Measurements from ENCODE around the gene GCK. TPM values are rescaled to one million over a fixed set of nuclear protein-coding genes. Genes with fewer than 3 reads are reported as not detected.

Gene GCK
- total RNA-seq, 1 experiment from 2014 or later = not detected

GRCh38 chr7:44096326-44096881 lies 92.8 kb downstream of the GCK start:
- no peaks in the 10 kb centered on the region for H3K9me3 ChIP-seq (ENCODE audit: low read length)
- no peaks in the 10 kb centered on the region for H3F3A ChIP-seq (ENCODE audit: low read length, unreplicated experiment)
- intact Hi-C loops (cut with micrococcal nuclease) = no loop called here
- H3K9me2 ChIP-seq (replicated peaks; ENCODE audit: low read length) = no peaks in the 10 kb centered on the region
- ATAC-seq (no peak), DNase-seq (no peak)
- no peak overlapping the region for H3K4me2 ChIP-seq (ENCODE audit: low read length)
- POLR2A ChIA-PET (ENCODE audit: unreplicated experiment) = no interaction called here
- CTCF ChIA-PET = interaction anchor here (0.5 kb wide), 1 partner anchor 28 kb away, joined by 6 read pairs; no protein-coding TSS in a partner anchor
- no TSS peak for BruUV-seq (replicated peaks)
- H3K27ac ChIP-seq (ENCODE audit: low read length) = no peak overlapping the region
- H3K36me3 ChIP-seq (ENCODE audit: low read depth, low read length) = no peaks in the 10 kb centered on the region
- no peak overlapping the region for H3K4me3 ChIP-seq (ENCODE audit: low read length)
- H4K20me1 ChIP-seq (ENCODE audit: low read length) = no peaks in the 10 kb centered on the region
- no peak overlapping the region for H2AFZ ChIP-seq (ENCODE audit: low read length)
- no peak overlapping the region for H3K9ac ChIP-seq (ENCODE audit: low read length)
- no peaks in the 10 kb centered on the region for H3K79me2 ChIP-seq (ENCODE audit: low read length)
- H3K27me3 ChIP-seq (ENCODE audit: low read length) = no peaks in the 10 kb centered on the region
- no peaks in the 10 kb centered on the region for H3K4me1 ChIP-seq (ENCODE audit: insufficient read depth, low read length)
- TF ChIP-seq EZH2 (IDR thresholded peaks at IDR 0.05; ENCODE audit: low read length, unreplicated experiment) (no peak), EZH2phosphoT487 (IDR thresholded peaks at IDR 0.05; ENCODE audit: borderline replicate concordance, low read length) (no peak), CTCF (conservative IDR thresholded peaks at IDR 0.05; ENCODE audit: low read depth, low read length) (no peak)

DNA sequence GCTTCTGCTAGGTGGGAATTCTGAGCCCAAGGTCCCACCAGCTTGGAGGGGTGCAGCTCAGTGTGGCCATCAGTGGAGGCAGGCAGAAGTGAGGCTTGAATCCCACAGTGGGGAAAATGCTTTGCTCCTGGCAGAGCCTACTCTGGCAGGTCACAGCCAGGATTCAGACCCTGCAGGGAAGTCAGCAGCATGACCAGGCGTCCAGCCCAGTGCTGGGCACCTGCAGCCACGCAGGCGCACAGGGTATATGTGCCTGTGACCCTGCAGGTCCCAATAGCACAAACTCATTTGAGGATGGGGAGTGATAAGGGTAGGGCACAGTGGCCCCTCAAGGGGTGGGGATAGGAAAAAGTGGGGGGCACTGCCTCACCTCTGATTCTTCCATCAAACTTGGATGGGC lies 93.5 kb downstream of the GCK start:
- ChIA-PET CTCF (interaction anchor here (0.5 kb wide), 1 partner anchor 29 kb away, joined by 6 read pairs; no protein-coding TSS in a partner anchor), POLR2A (ENCODE audit: unreplicated experiment) (no interaction called here)
- Histone ChIP-seq H3K79me2 (ENCODE audit: low read length) (no peaks in the 10 kb centered on the region), H3K9me2 (replicated peaks; ENCODE audit: low read length) (no peaks in the 10 kb centered on the region), H3F3A (ENCODE audit: low read length, unreplicated experiment) (no peaks in the 10 kb centered on the region), H3K4me3 (ENCODE audit: low read length) (no peak overlapping the region), H3K4me2 (ENCODE audit: low read length) (no peak overlapping the region), H3K27me3 (ENCODE audit: low read length) (no peaks in the 10 kb centered on the region), H2AFZ (ENCODE audit: low read length) (no peak overlapping the region), H3K9ac (ENCODE audit: low read length) (no peak overlapping the region), H3K4me1 (ENCODE audit: insufficient read depth, low read length) (no peaks in the 10 kb centered on the region), H3K36me3 (ENCODE audit: low read depth, low read length) (no peaks in the 10 kb centered on the region), H3K27ac (ENCODE audit: low read length) (no peak overlapping the region), H3K9me3 (ENCODE audit: low read length) (no peaks in the 10 kb centered on the region), H4K20me1 (ENCODE audit: low read length) (no peaks in the 10 kb centered on the region)
- intact Hi-C loops (cut with micrococcal nuclease) = no loop called here
- BruUV-seq (replicated peaks) = no TSS peak
- no peak for ATAC-seq
- DNase-seq = no peak
- no peak for TF ChIP-seq EZH2 (IDR thresholded peaks at IDR 0.05; ENCODE audit: low read length, unreplicated experiment)
- no peak for TF ChIP-seq CTCF (conservative IDR thresholded peaks at IDR 0.05; ENCODE audit: low read depth, low read length)
- TF ChIP-seq EZH2phosphoT487 (IDR thresholded peaks at IDR 0.05; ENCODE audit: borderline replicate concordance, low read length) = no peak

DNA sequence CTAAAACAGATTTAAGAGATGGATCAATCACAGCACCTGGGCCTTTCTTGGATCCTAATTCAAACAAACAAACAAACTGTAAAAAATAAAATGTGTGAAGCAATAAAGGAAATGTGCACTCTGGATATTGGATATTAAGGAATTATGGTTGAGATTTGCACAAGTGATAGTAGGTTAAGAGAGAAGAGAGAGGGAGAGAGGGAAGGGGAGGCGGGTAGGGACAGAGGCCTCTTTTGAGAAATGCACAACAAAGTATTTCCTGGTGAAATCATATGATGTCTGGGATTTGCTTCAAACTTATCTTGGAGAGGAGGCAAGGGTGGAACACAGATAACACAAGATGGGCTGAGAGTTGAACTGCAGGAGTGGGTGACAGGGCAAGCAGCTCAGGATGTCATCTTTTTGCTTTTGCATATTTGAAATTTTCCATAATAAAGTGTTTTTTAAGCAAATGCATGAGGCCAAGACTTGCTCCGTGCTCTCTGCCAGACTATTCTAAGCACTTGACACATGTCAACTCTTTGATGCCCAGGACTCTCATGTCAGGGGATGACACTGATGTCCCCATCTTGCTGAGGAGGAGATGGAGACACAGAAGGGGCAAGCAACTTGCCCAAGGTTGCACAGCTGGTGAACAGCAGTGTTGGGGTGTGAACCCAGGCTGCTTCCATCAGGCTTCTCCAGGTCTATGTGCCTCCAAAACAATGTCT lies 94.2 kb downstream of the GCK start:
- H3K9me3 ChIP-seq (ENCODE audit: low read length) = no peaks in the 10 kb centered on the region
- H3K27ac ChIP-seq (ENCODE audit: low read length) = no peak overlapping the region
- no peak overlapping the region for H3K9ac ChIP-seq (ENCODE audit: low read length)
- H3K36me3 ChIP-seq (ENCODE audit: low read depth, low read length) = no peaks in the 10 kb centered on the region
- DNase-seq = no peak
- CTCF ChIA-PET = no interaction called here
- intact Hi-C loops (cut with micrococcal nuclease) = no loop called here
- POLR2A ChIA-PET (ENCODE audit: unreplicated experiment) = no interaction called here
- H3K4me2 ChIP-seq (ENCODE audit: low read length) = no peak overlapping the region
- no peaks in the 10 kb centered on the region for H3K4me1 ChIP-seq (ENCODE audit: insufficient read depth, low read length)
- no peaks in the 10 kb centered on the region for H4K20me1 ChIP-seq (ENCODE audit: low read length)
- no peaks in the 10 kb centered on the region for H3K9me2 ChIP-seq (replicated peaks; ENCODE audit: low read length)
- no peak for ATAC-seq
- no TSS peak for BruUV-seq (replicated peaks)
- no peak overlapping the region for H2AFZ ChIP-seq (ENCODE audit: low read length)
- H3K27me3 ChIP-seq (ENCODE audit: low read length) = no peaks in the 10 kb centered on the region
- no peaks in the 10 kb centered on the region for H3K79me2 ChIP-seq (ENCODE audit: low read length)
- no peaks in the 10 kb centered on the region for H3F3A ChIP-seq (ENCODE audit: low read length, unreplicated experiment)
- TF ChIP-seq EZH2phosphoT487 (IDR thresholded peaks at IDR 0.05; ENCODE audit: borderline replicate concordance, low read length) (no peak), EZH2 (IDR thresholded peaks at IDR 0.05; ENCODE audit: low read length, unreplicated experiment) (no peak), CTCF (conservative IDR thresholded peaks at IDR 0.05; ENCODE audit: low read depth, low read length) (no peak)
- no peak overlapping the region for H3K4me3 ChIP-seq (ENCODE audit: low read length)
